Measurements from ENCODE around the gene CAMTA2.

CAMTA2 gene

DNA sequence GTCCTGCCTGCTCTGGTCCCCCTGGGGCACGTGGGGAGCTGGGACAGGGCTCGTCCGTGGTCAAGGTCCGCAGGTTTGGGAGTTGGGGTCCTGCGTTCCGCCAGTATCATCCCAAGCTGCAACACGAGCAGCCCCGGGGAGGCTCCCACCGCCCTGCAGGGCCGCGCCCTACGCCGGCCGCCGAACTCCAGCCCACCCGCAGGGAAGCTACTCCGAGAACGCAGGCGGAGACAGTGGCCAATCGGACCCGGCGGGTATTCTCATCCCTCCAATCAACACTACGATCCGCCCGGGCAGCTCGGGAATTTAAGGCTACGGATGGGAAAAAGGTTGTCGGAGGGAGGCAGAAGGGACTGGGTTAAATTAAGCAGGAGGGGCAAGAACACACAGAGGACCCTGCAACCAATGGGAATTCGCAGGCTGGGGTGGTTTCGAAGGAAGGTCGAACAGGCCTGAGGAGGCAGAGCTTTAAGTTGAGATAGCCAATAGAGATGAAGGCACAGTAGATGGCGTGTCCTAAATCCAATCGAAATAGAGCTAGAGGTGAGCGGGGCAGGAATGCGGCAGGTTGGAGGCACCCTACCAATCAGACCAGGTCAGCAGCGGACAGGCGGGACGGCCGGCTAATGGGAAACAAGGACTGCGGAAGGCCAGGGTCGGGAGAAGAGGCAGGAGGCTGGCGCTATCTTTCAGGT, 20.5 kb downstream of the CAMTA2 start:
- no peak for TF ChIP-seq SIN3A (IDR thresholded peaks at IDR 0.05; ENCODE audit: borderline replicate concordance, insufficient read depth, low read length)
- TF ChIP-seq FOXP2 (optimal IDR thresholded peaks at IDR 0.05; ENCODE audit: borderline replicate concordance, extremely low read depth, extremely low read length, insufficient read depth) = no peak
- TF ChIP-seq POLR2AphosphoS5 (IDR thresholded peaks at IDR 0.05; ENCODE audit: low read depth, low read length) = no peak; the same call in 1 of the 2 replicates
- TF ChIP-seq TAF1 (IDR thresholded peaks at IDR 0.05; ENCODE audit: borderline replicate concordance, insufficient read depth, low read length) = 0 out of 2 replicates have a peak, but pooled peaks have one; percentile 34

DNA sequence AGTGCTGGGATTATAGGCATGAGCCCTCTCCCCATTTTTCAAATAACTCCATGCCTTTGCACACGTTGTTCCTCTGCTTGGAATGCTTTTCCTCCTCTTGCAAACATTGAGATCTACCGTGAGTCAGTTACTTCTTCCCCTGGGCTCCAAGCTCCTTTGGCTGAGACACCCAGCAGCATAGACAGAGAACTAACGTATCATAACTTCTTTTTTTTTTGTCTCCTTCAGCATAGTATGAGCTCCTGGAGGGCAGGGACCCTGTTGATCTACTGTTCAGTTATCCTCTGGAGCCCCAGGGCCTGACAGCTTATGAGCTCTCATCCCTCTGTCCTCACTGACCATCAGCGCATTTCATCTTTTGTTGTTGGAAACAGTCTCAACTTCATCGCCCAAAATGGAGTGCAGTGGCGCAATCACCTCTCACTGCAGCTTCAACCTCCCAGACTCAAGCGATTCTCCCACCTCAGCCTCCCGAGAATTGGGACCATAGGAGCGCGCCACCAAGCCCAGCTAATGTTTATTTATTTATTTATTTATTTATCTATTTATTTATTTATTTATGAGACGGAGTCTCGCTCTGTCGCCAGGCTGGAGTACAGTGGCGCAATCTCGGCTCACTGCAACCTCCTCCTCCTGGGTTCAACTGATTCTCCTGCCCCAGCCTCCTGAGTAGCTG, 22.0 kb downstream of the CAMTA2 start:
- no peak for TF ChIP-seq POLR2AphosphoS5 (IDR thresholded peaks at IDR 0.05; ENCODE audit: low read depth, low read length)
- no peak for TF ChIP-seq TAF1 (IDR thresholded peaks at IDR 0.05; ENCODE audit: borderline replicate concordance, insufficient read depth, low read length)
- TF ChIP-seq, protein P1, sequence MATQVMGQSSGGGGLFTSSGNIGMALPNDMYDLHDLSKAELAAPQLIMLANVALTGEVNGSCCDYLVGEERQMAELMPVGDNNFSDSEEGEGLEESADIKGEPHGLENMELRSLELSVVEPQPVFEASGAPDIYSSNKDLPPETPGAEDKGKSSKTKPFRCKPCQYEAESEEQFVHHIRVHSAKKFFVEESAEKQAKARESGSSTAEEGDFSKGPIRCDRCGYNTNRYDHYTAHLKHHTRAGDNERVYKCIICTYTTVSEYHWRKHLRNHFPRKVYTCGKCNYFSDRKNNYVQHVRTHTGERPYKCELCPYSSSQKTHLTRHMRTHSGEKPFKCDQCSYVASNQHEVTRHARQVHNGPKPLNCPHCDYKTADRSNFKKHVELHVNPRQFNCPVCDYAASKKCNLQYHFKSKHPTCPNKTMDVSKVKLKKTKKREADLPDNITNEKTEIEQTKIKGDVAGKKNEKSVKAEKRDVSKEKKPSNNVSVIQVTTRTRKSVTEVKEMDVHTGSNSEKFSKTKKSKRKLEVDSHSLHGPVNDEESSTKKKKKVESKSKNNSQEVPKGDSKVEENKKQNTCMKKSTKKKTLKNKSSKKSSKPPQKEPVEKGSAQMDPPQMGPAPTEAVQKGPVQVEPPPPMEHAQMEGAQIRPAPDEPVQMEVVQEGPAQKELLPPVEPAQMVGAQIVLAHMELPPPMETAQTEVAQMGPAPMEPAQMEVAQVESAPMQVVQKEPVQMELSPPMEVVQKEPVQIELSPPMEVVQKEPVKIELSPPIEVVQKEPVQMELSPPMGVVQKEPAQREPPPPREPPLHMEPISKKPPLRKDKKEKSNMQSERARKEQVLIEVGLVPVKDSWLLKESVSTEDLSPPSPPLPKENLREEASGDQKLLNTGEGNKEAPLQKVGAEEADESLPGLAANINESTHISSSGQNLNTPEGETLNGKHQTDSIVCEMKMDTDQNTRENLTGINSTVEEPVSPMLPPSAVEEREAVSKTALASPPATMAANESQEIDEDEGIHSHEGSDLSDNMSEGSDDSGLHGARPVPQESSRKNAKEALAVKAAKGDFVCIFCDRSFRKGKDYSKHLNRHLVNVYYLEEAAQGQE (IDR thresholded peaks at IDR 0.05; ENCODE audit: insufficient read depth in 1 of 2, low read depth in 2 of 2, low read length in 2 of 2) = no peak
- no peak for TF ChIP-seq FOXP2 (optimal IDR thresholded peaks at IDR 0.05; ENCODE audit: borderline replicate concordance, extremely low read depth, extremely low read length, insufficient read depth)
- TF ChIP-seq SIN3A (IDR thresholded peaks at IDR 0.05; ENCODE audit: borderline replicate concordance, insufficient read depth, low read length) = no peak

DNA sequence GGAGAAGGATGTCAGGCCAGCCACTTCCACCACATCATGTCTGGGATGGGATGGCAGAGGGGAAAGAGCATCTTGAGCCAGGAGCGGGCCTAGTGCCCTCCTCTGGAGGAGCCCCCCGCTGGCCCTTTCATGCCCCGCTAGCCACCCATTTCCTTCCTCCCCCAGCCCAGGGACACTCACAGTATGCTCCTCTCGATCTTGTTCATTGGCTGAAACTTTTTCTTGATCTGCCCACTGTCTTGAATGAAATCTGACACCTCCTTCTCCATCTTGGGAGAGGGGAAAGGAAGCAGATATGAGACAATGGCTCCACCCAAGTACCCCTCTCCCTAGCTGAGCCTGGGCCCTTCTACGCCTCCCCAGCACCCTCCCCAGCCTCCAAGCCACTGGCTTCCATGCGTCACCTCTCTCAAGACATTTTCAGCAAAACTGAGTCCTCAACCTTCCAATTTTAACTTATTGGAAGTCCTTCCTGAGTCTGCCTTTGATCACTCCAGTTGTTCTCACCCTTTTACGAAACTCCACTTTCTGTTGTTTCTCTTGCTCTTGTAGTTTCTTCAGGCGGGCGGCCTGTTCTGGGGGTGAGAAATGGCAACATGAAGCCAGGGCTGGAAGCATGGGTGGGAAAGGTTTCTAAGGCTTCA, 27.1 kb downstream of the CAMTA2 start:
- no peak for TF ChIP-seq POLR2AphosphoS5 (IDR thresholded peaks at IDR 0.05; ENCODE audit: low read depth, low read length)
- TF ChIP-seq FOXP2 (optimal IDR thresholded peaks at IDR 0.05; ENCODE audit: borderline replicate concordance, extremely low read depth, extremely low read length, insufficient read depth) = no peak
- TF ChIP-seq, protein P1 (IDR thresholded peaks at IDR 0.05; ENCODE audit: insufficient read depth in 1 of 2, low read depth in 2 of 2, low read length in 2 of 2) = no peak
- TF ChIP-seq TAF1 (IDR thresholded peaks at IDR 0.05; ENCODE audit: borderline replicate concordance, insufficient read depth, low read length) = no peak
- TF ChIP-seq SIN3A (IDR thresholded peaks at IDR 0.05; ENCODE audit: borderline replicate concordance, insufficient read depth, low read length) = no peak

DNA sequence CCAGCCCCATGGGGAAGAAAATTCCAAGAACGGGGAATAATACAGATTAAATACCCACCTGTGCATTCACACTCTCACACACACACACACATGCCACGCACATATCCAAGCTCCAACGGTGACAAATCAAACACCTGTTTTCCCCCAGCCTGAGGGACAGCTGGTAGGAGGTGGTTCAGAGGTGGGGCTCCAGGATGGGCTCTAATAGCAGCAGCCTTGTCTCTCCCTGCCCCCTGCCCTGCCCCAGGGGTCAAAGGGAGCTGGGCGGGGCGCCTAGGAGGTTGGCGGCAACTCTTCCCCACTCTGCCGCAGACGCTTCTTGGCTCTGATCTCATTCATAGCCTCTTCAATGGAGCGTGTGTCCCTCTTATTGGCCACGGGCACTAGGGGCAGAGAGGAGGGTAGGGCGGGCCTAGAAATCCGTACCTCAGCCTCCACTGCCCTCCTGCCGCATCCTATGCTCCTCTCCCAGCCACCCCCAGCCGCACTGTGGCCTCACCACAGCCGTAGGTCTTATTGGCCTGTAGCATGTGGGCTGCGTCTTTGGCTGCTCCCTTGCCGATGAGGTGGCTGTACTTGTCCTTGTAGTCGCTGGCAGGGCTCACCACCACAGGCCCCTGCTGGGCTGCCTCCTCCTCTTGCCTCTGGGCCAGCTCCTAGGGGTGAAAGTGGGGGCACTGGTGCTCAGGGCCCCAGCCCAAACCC, 28.1 kb downstream of the CAMTA2 start:
- TF ChIP-seq, protein P1 (IDR thresholded peaks at IDR 0.05; ENCODE audit: insufficient read depth in 1 of 2, low read depth in 2 of 2, low read length in 2 of 2) = no peak
- TF ChIP-seq SIN3A (IDR thresholded peaks at IDR 0.05; ENCODE audit: borderline replicate concordance, insufficient read depth, low read length) (no peak), TAF1 (IDR thresholded peaks at IDR 0.05; ENCODE audit: borderline replicate concordance, insufficient read depth, low read length) (no peak), POLR2AphosphoS5 (IDR thresholded peaks at IDR 0.05; ENCODE audit: low read depth, low read length) (no peak), FOXP2 (optimal IDR thresholded peaks at IDR 0.05; ENCODE audit: borderline replicate concordance, extremely low read depth, extremely low read length, insufficient read depth) (no peak)

DNA sequence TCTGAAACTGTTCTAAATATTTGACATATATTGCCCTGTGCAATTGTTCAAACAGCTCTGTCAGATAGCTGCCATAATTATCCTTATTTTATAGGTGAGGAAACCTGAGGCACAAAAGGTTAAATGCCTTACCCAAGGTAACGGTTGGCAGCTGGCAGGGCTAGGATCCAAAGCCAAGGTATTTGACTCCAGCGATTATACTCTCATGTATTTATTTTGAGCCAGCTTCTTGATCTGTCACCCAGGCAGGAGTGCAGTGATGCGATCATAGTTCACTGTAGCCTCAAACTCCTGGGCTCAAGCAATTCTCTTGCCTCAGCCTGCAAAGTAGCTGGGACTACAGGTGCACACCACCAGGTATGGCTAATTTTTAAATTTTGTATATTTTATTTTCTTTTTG, 29.4 kb downstream of the CAMTA2 start:
- no peak for TF ChIP-seq SIN3A (IDR thresholded peaks at IDR 0.05; ENCODE audit: borderline replicate concordance, insufficient read depth, low read length)
- no peak for TF ChIP-seq FOXP2 (optimal IDR thresholded peaks at IDR 0.05; ENCODE audit: borderline replicate concordance, extremely low read depth, extremely low read length, insufficient read depth)
- TF ChIP-seq, protein P1 (IDR thresholded peaks at IDR 0.05; ENCODE audit: insufficient read depth in 1 of 2, low read depth in 2 of 2, low read length in 2 of 2) = no peak
- no peak for TF ChIP-seq TAF1 (IDR thresholded peaks at IDR 0.05; ENCODE audit: borderline replicate concordance, insufficient read depth, low read length)
- TF ChIP-seq POLR2AphosphoS5 (IDR thresholded peaks at IDR 0.05; ENCODE audit: low read depth, low read length) = 0 out of 2 replicates have a peak, but pooled peaks have one; percentile 28
